ENCODE data around the gene LRRC55. TPM values are rescaled to one million over a fixed set of nuclear protein-coding genes. Genes with fewer than 3 reads are reported as not detected.

LRRC55 gene
- polyA plus RNA-seq, 4 donors: 2.0 to 6.4 (median 5.8) TPM

GRCh38 chr11:57199330-57199729 is 17.6 kb downstream of the LRRC55 start:
- DNase-seq (ENCODE audit: low read depth in 4 of 4, low spot score in 3 of 4): no peak

- DNase-seq (ENCODE audit: low read depth in 4 of 4, low spot score in 3 of 4): no peak
These were observed 19.2 kb downstream of the LRRC55 start for GRCh38 chr11:57200917-57201316.

GRCh38 chr11:57202281-57202680 is 20.5 kb downstream of the LRRC55 start:
- DNase-seq (ENCODE audit: low read depth in 4 of 4, low spot score in 3 of 4): no peak

- DNase-seq (ENCODE audit: low read depth in 4 of 4, low spot score in 3 of 4): no peak
These were observed 21.6 kb downstream of the LRRC55 start for GRCh38 chr11:57203359-57203758.

GRCh38 chr11:57203882-57204480 is 22.2 kb downstream of the LRRC55 start:
- no peak for DNase-seq (ENCODE audit: low read depth in 4 of 4, low spot score in 3 of 4)

GRCh38 chr11:57205041-57205641 is 23.4 kb downstream of the LRRC55 start:
- DNase-seq (ENCODE audit: low read depth in 4 of 4, low spot score in 3 of 4): no peak

GRCh38 chr11:57207168-57207567 is 25.4 kb downstream of the LRRC55 start:
- DNase-seq (ENCODE audit: low read depth in 4 of 4, low spot score in 3 of 4): no peak

GRCh38 chr11:57210781-57211180 is 29.0 kb downstream of the LRRC55 start:
- DNase-seq (ENCODE audit: low read depth in 4 of 4, low spot score in 3 of 4): no peak

- DNase-seq (ENCODE audit: low read depth in 4 of 4, low spot score in 3 of 4): peak in 1 of 4 donors; percentile 68
These were observed 31.8 kb downstream of the LRRC55 start for GRCh38 chr11:57213342-57214097.

- DNase-seq (ENCODE audit: low read depth in 4 of 4, low spot score in 3 of 4): no peak
These were observed 32.3 kb downstream of the LRRC55 start for GRCh38 chr11:57214098-57214417.

- DNase-seq (ENCODE audit: low read depth in 4 of 4, low spot score in 3 of 4): no peak
These were observed 32.7 kb downstream of the LRRC55 start for GRCh38 chr11:57214494-57214893.

- DNase-seq (ENCODE audit: low read depth in 4 of 4, low spot score in 3 of 4): no peak
These were observed 34.7 kb downstream of the LRRC55 start for GRCh38 chr11:57216463-57216862.

- DNase-seq (ENCODE audit: low read depth in 4 of 4, low spot score in 3 of 4): no peak
These were observed 35.3 kb downstream of the LRRC55 start for GRCh38 chr11:57217053-57217452.

- DNase-seq (ENCODE audit: low read depth in 4 of 4, low spot score in 3 of 4): no peak
These were observed 37.4 kb downstream of the LRRC55 start for GRCh38 chr11:57219021-57219627.

GRCh38 chr11:57222239-57222638 is 40.5 kb downstream of the LRRC55 start:
- DNase-seq (ENCODE audit: low read depth in 4 of 4, low spot score in 3 of 4): no peak

GRCh38 chr11:57223601-57224000 is 41.8 kb downstream of the LRRC55 start:
- DNase-seq (ENCODE audit: low read depth in 4 of 4, low spot score in 3 of 4): no peak

- no peak for DNase-seq (ENCODE audit: low read depth in 4 of 4, low spot score in 3 of 4)
These were observed 42.4 kb downstream of the LRRC55 start for GRCh38 chr11:57224128-57224527.

- DNase-seq (ENCODE audit: low read depth in 4 of 4, low spot score in 3 of 4): no peak
These were observed 42.8 kb downstream of the LRRC55 start for GRCh38 chr11:57224537-57224936.

- DNase-seq (ENCODE audit: low read depth in 4 of 4, low spot score in 3 of 4): no peak
These were observed 46.8 kb downstream of the LRRC55 start for GRCh38 chr11:57228600-57228999.

GRCh38 chr11:57230316-57230715 is 48.6 kb downstream of the LRRC55 start:
- DNase-seq (ENCODE audit: low read depth in 4 of 4, low spot score in 3 of 4): no peak

- no peak for DNase-seq (ENCODE audit: low read depth in 4 of 4, low spot score in 3 of 4)
These were observed 49.2 kb downstream of the LRRC55 start for GRCh38 chr11:57230791-57231538.
